A673 (cell line): ENCODE measurements around the gene FLRT2.

Experiments used
- CTCF ChIP-seq: fragments of 300-800, 200-600 bp; sonication (generic); conservative IDR thresholded peaks from 2 replicates; pipeline ENCODE4 v1.5.1; 2017; ENCODE audit warnings: low read depth, mild to moderate bottlenecking, antibody characterized with exemption, low read length, moderate library complexity, mixed read lengths
- EZH2 ChIP-seq: fragments of 200-600 bp; sonication (generic); IDR thresholded peaks from 2 replicates; pipeline ENCODE4 v1.6.1; 2017; ENCODE audit warnings: borderline replicate concordance, low read depth, mild to moderate bottlenecking, mixed read lengths, antibody characterized with exemption, low read length; ENCODE audit not compliant: poor library complexity, severe bottlenecking

- no peak for TF ChIP-seq CTCF
- TF ChIP-seq EZH2, result no peak
Observed at GRCh38 chr14:85583380-85583779, 53.4 kb downstream of the FLRT2 start.
